ENCODE measurements around the gene COLEC11.

- TF ChIP-seq POLR2A (IDR thresholded peaks at IDR 0.05) (no peak), CTCF (IDR thresholded peaks at IDR 0.05) (no peak)
Observed at GRCh38 chr2:3606370-3607201, 11.7 kb downstream of the COLEC11 start.

Data from adrenal gland (tissue), 5 donors.